Measurements from ENCODE around the gene SCIN. TPM values are rescaled to one million over a fixed set of nuclear protein-coding genes. Genes with fewer than 3 reads are reported as not detected.
"Not testable (repeated sequence)": the region's sequence is repeated elsewhere in the genome, so short reads cannot be mapped to it uniquely, and the experiment has no call there.

The SCIN gene
- total and polyA plus RNA-seq, 11 donors: 0.01 to 1.7 (median 0.87) TPM; not detected in 5

- ATAC-seq (no peak), DNase-seq (no peak)
- 74 to 85% (median 82%) methylated on average over 3 of the region's 3 CpGs for WGBS, 4 donors
- intact Hi-C loops (cut with DNase I): loop anchor here in 3 of 10 donors (5.0 to 10.0 kb wide), 3 partner anchors 34 to 58 kb away; partner anchors contain the start of gene ARL4A (in 1 of the 3)
- no peaks in the 10 kb centered on the region for H3K36me3 ChIP-seq
- TF ChIP-seq POLR2A (IDR thresholded peaks at IDR 0.05): no peak
- TF ChIP-seq, protein P1, sequence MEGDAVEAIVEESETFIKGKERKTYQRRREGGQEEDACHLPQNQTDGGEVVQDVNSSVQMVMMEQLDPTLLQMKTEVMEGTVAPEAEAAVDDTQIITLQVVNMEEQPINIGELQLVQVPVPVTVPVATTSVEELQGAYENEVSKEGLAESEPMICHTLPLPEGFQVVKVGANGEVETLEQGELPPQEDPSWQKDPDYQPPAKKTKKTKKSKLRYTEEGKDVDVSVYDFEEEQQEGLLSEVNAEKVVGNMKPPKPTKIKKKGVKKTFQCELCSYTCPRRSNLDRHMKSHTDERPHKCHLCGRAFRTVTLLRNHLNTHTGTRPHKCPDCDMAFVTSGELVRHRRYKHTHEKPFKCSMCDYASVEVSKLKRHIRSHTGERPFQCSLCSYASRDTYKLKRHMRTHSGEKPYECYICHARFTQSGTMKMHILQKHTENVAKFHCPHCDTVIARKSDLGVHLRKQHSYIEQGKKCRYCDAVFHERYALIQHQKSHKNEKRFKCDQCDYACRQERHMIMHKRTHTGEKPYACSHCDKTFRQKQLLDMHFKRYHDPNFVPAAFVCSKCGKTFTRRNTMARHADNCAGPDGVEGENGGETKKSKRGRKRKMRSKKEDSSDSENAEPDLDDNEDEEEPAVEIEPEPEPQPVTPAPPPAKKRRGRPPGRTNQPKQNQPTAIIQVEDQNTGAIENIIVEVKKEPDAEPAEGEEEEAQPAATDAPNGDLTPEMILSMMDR (IDR thresholded peaks at IDR 0.05): no peak
- H3K27ac ChIP-seq: no peak overlapping the region
- H3K9me3 ChIP-seq: no peaks in the 10 kb centered on the region
- H3K4me1 ChIP-seq: peaks cover 0 to 10% (median 0%) of the 10 kb centered on the region in 12 donors
- H3K27me3 ChIP-seq: no peaks in the 10 kb centered on the region
- H3K4me3 ChIP-seq: no peak overlapping the region
These were observed 72.6 kb downstream of the SCIN start for GRCh38 chr7:12643001-12643643.

- H3K36me3 ChIP-seq: no peaks in the 10 kb centered on the region
- DNase-seq (no peak), ATAC-seq (no peak)
- H3K4me1 ChIP-seq: peaks cover 0 to 5% (median 0%) of the 10 kb centered on the region in 12 donors
- H3K4me3 ChIP-seq: no peak overlapping the region
- 87 to 94% (median 89%) methylated on average over 5 of the region's 5 CpGs for WGBS, 4 donors
- no peaks in the 10 kb centered on the region for H3K9me3 ChIP-seq
- no peaks in the 10 kb centered on the region for H3K27me3 ChIP-seq
- intact Hi-C loops (cut with DNase I): loop anchor here in 3 of 10 donors (5.0 to 10.0 kb wide), 3 partner anchors 34 to 59 kb away; partner anchors contain the start of gene ARL4A (in 1 of the 3)
- H3K27ac ChIP-seq: no peak overlapping the region
- TF ChIP-seq POLR2A (IDR thresholded peaks at IDR 0.05): no peak
- TF ChIP-seq, protein P1 (IDR thresholded peaks at IDR 0.05): no peak
These were observed 73.1 kb downstream of the SCIN start for GRCh38 chr7:12643644-12644043.

- not testable (repeated sequence) for H3K4me3 ChIP-seq, H3K27me3 ChIP-seq, H3K36me3 ChIP-seq, H3K27ac ChIP-seq, H3K4me1 ChIP-seq, H3K9me3 ChIP-seq, ATAC-seq, DNase-seq
- 75 to 87% (median 86%) methylated on average over 6 of the region's 6 CpGs for WGBS, 4 donors
- intact Hi-C loops (cut with DNase I): loop anchor here in 1 of 10 donors (10.0 kb wide), 1 partner anchor 60 kb away; no protein-coding TSS in a partner anchor
These were observed 74.7 kb downstream of the SCIN start for GRCh38 chr7:12645212-12645611.

- Histone ChIP-seq H3K9me3 (no peaks in the 10 kb centered on the region), H3K4me1 (no peaks in the 10 kb centered on the region), H3K36me3 (no peaks in the 10 kb centered on the region), H3K27me3 (no peaks in the 10 kb centered on the region), H3K27ac (no peak overlapping the region), H3K4me3 (no peak overlapping the region)
- ATAC-seq (no peak), DNase-seq (no peak)
- WGBS, 4 donors: 59 to 75% (median 67%) methylated on average over 1 of the region's 1 CpG
- TF ChIP-seq POLR2A (IDR thresholded peaks at IDR 0.05): no peak
- TF ChIP-seq, protein P1 (IDR thresholded peaks at IDR 0.05): no peak
- intact Hi-C loops (cut with DNase I): loop anchor here in 1 of 10 donors (10.0 kb wide), 1 partner anchor 61 kb away; no protein-coding TSS in a partner anchor
These were observed 75.6 kb downstream of the SCIN start for GRCh38 chr7:12646139-12646538.
